Stimulated activated CD8-positive, alpha-beta memory T cell treated with anti-CD3 and anti-CD28 coated beads, Interleukin-12 subunit alpha, Interleukin-12 subunit beta, amount 100 ng/mL, for 24 hours (primary cell): ENCODE results near the gene PHYHD1.
"Not testable (repeated sequence)": the region's sequence is repeated elsewhere in the genome, so short reads cannot be mapped to it uniquely, and the experiment has no call there.

Source experiments
- DNase-seq: peaks from one replicate; pipeline ENCODE4 v3.0.0-alpha.2; 2020; ENCODE audit errors: extremely low read depth

Gene PHYHD1

GRCh38 chr9:128921881-128922763 is 1.3 kb downstream of the PHYHD1 start:
- no peak for DNase-seq

- no peak for DNase-seq
Measured at GRCh38 chr9:128923493-128923883, 2.7 kb downstream of the PHYHD1 start.

GRCh38 chr9:128927731-128928411 is 7.1 kb downstream of the PHYHD1 start:
- no peak for DNase-seq

- no peak for DNase-seq
Measured at GRCh38 chr9:128928624-128929023, 7.8 kb downstream of the PHYHD1 start.

GRCh38 chr9:128929560-128929959 is 8.8 kb downstream of the PHYHD1 start:
- DNase-seq: no peak

GRCh38 chr9:128933731-128934130 is 12.9 kb downstream of the PHYHD1 start:
- DNase-seq: no peak

GRCh38 chr9:128936171-128936865 is 15.5 kb downstream of the PHYHD1 start:
- DNase-seq: no peak

- no peak for DNase-seq
Measured at GRCh38 chr9:128937310-128938165, 16.8 kb downstream of the PHYHD1 start.

GRCh38 chr9:128940271-128940921 is 19.6 kb downstream of the PHYHD1 start:
- DNase-seq: no peak

- DNase-seq: no peak
Measured at GRCh38 chr9:128940946-128941755, 20.4 kb downstream of the PHYHD1 start.

GRCh38 chr9:128943832-128944620 is 23.2 kb downstream of the PHYHD1 start:
- DNase-seq: no peak

- DNase-seq: not testable (repeated sequence)
Measured at GRCh38 chr9:128944966-128945365, 24.2 kb downstream of the PHYHD1 start.

- no peak for DNase-seq
Measured at GRCh38 chr9:128945798-128946501, 25.2 kb downstream of the PHYHD1 start.

GRCh38 chr9:128946571-128947276 is 25.9 kb downstream of the PHYHD1 start:
- no peak for DNase-seq

GRCh38 chr9:128947277-128947526 is 26.4 kb downstream of the PHYHD1 start:
- DNase-seq: no peak

GRCh38 chr9:128947527-128948301 is 26.9 kb downstream of the PHYHD1 start, which contains the start of the genes DOLK and NUP188:
TSS of gene DOLK (minus strand) at chr9:128947603. CDS start at chr9:128947303, 300 bp downstream.
TSS of gene NUP188 (plus strand) at chr9:128947699. CDS start at chr9:128947720, 21 bp downstream.
- DNase-seq: peak; percentile 99

GRCh38 chr9:128961403-128961802 is 40.6 kb downstream of the PHYHD1 start:
- not testable (repeated sequence) for DNase-seq
